Upper lobe of right lung (tissue), 1 donor: Measurements from ENCODE around the gene GM2A. TPM values are rescaled to one million over a fixed set of nuclear protein-coding genes. Genes with fewer than 3 reads are reported as not detected.

Experiments
- ATAC-seq: fragments of 200-7000 bp; cut with Tn5 transposase; one replicate; pipeline ENCODE4 v1.9.1; 2020; ENCODE audit warnings: mild to moderate bottlenecking, moderate library complexity
- DNase-seq: peaks from one replicate; pipeline ENCODE4 v3.0.0-alpha.2; 2020
- H3K27ac ChIP-seq: fragments of 200-600 bp; one replicate; pipeline ENCODE4 v1.8.0; 2022
- H3K27me3 ChIP-seq: fragments of 200-600 bp; one replicate; pipeline ENCODE4 v1.8.0; 2022; ENCODE audit warnings: mild to moderate bottlenecking
- H3K36me3 ChIP-seq: fragments of 200-600 bp; one replicate; pipeline ENCODE4 v1.8.0; 2022
- H3K4me1 ChIP-seq: fragments of 200-600 bp; one replicate; pipeline ENCODE4 v1.8.0; 2022
- H3K4me3 ChIP-seq: fragments of 200-600 bp; one replicate; pipeline ENCODE4 v1.8.0; 2022; ENCODE audit warnings: mild to moderate bottlenecking
- H3K9me3 ChIP-seq: fragments of 200-600 bp; one replicate; pipeline ENCODE4 v1.8.0; 2022
- intact Hi-C: fragments of 100-400 bp; cut with DNase I; formaldehyde crosslinking; loops from one replicate; pipeline ENCODE4 v1.11.0; 2022
- total RNA-seq: library from RNA; stranded (reverse); fragmentation: NEBNext Ultra II Directional; extraction: Animal tissue kit (Norgen Biotek cat#: 25700); gene quantifications from one replicate; pipeline ENCODE4 v1.2.1, GENCODE V29; 2021
- TF ChIP-seq, protein P1 (sequence below): fragments of 200-600 bp; IDR thresholded peaks from one replicate; pipeline ENCODE4 v1.8.0; 2022; ENCODE audit warnings: antibody characterized with exemption
- donor health status: DM: no; HTN: yes; CAD: no; lungs with severe emphysema.

The GM2A gene
- total RNA-seq, 1 donor from 2014 or later, result 104 TPM

DNA sequence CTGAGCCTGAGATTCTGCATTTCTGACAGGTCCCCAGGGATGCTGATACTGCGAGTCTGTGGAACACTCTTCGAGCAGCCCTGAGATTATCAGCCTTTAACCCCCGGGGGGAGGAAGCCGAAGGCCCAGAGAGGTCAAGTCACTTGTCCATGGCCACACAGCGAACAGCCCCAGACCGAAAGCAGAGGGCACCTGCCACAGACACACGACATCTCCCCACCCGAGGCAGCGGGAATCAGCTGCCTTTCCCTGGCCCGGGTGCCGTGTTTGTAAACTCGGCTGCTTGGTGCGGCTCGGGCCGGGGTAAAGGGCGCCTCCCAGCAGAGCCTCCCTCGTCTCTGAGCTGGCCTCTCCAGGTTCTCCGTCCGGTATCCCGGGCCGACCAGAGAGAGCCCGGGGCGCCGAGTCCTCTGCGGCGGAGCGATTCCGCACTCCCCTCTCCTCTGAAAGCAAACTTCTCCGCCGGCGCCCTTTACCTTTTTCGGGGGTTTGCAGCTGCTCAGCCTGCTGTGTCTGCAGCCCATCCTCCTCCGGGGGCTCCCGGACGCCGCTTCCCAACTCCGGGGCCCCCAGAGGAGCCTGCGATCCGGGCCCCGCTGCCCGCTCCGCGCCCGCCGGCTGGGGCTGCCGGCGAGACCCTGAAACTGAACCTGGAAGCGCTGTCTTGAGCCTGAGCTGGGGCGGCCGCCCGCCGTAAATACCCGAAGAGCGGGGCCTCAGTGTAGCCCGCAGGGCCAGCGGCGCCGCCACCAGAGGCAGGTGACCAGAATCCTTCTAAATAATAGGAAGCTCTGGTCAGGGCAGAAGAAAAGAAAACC, 29.3 kb upstream of the GM2A start, which contains the start of gene CCDC69:
Gene CCDC69, minus strand, starts transcription at position 646 of the 818 bp plus-strand sequence. Its CDS starts 122 bp downstream, at position 524.
- ATAC-seq, result peak; percentile 90
- intact Hi-C loops, result no loop called here
- peak within 1 kb of the TSS; percentile 77 for H3K4me3 ChIP-seq
- TF ChIP-seq, protein P1, sequence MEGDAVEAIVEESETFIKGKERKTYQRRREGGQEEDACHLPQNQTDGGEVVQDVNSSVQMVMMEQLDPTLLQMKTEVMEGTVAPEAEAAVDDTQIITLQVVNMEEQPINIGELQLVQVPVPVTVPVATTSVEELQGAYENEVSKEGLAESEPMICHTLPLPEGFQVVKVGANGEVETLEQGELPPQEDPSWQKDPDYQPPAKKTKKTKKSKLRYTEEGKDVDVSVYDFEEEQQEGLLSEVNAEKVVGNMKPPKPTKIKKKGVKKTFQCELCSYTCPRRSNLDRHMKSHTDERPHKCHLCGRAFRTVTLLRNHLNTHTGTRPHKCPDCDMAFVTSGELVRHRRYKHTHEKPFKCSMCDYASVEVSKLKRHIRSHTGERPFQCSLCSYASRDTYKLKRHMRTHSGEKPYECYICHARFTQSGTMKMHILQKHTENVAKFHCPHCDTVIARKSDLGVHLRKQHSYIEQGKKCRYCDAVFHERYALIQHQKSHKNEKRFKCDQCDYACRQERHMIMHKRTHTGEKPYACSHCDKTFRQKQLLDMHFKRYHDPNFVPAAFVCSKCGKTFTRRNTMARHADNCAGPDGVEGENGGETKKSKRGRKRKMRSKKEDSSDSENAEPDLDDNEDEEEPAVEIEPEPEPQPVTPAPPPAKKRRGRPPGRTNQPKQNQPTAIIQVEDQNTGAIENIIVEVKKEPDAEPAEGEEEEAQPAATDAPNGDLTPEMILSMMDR, result peak; percentile 28
- peak; percentile 91 for DNase-seq
- peaks cover 29% of the 10 kb centered on the region for H3K4me1 ChIP-seq
- no peaks in the 10 kb centered on the region for H3K9me3 ChIP-seq
- H3K36me3 ChIP-seq, result no peaks in the 10 kb centered on the region
- no peaks in the 10 kb centered on the region for H3K27me3 ChIP-seq
- peak within 1 kb of the TSS; percentile 94 for H3K27ac ChIP-seq

DNA sequence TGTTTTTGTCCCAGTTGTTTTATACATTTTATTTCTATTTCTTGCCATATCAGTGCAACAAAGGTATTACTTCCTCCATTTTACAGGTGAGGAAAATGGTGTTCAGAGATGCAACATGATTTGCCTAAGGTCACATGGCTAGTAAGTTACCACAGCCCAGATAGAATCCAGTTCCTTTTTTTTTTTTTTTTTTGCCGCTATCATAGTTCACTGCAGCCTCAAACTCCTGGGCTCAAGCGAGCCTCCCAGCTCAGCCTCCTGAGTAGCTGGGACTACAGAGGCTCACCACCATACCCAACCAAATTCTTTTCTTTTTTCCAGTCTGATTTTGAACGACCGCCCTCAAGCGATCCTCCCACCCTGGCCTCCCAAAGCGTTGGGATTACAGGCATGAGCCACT, 28.6 kb upstream of the GM2A start:
- ATAC-seq (no peak), DNase-seq (no peak)
- H3K27me3 ChIP-seq, result no peaks in the 10 kb centered on the region
- intact Hi-C loops, result no loop called here
- H3K36me3 ChIP-seq, result no peaks in the 10 kb centered on the region
- peaks cover 29% of the 10 kb centered on the region for H3K4me1 ChIP-seq
- no peaks in the 10 kb centered on the region for H3K9me3 ChIP-seq
- peak overlapping the region; percentile 77 for H3K4me3 ChIP-seq
- TF ChIP-seq, protein P1, result no peak
- H3K27ac ChIP-seq, result no peak overlapping the region

DNA sequence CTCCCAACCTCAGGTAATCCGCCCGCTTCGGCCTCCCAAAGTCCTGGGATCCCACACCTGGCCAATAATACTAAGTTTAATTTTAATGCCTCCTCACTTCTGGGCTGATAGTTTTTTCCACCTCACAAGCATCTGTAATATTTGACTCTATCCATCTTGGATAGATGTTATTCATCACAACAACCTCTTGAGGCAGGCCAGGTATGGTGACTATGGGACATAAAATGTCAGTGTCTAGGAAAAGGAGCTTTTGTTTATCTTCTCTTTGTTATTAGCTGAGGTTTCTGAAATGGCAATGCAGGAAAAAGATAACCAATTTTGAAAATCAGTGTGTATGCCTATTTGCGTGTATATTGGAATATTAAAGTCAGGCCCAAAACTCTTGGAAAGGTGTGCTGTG, 27.9 kb upstream of the GM2A start:
- no peaks in the 10 kb centered on the region for H3K9me3 ChIP-seq
- ATAC-seq (no peak), DNase-seq (no peak)
- H3K4me3 ChIP-seq, result no peak overlapping the region
- TF ChIP-seq, protein P1, result no peak
- no peak overlapping the region for H3K27ac ChIP-seq
- intact Hi-C loops, result no loop called here
- no peaks in the 10 kb centered on the region for H3K27me3 ChIP-seq
- peaks cover 29% of the 10 kb centered on the region for H3K4me1 ChIP-seq
- no peaks in the 10 kb centered on the region for H3K36me3 ChIP-seq

DNA sequence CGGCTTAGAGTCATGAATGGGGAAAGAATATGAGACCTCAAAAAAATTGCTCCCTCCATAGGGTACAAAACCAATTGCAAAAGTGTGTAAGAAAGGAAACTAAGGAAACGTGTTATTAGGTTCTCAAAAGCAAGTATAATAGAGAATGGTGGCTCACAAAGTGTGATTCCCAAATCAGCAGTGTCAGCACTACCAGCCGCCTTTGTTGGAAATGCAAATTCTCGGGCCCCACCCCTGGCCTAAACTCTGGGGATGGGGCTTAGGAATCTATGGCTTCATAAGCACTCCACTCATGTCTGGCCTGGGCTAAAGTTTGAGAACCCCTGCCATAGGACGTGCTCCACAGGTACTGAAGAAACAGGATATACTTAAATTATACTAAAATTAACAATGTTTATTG, 27.5 kb upstream of the GM2A start:
- DNase-seq (no peak), ATAC-seq (no peak)
- H3K9me3 ChIP-seq, result no peaks in the 10 kb centered on the region
- TF ChIP-seq, protein P1, result no peak
- no peaks in the 10 kb centered on the region for H3K27me3 ChIP-seq
- H3K27ac ChIP-seq, result no peak overlapping the region
- intact Hi-C loops, result no loop called here
- H3K4me3 ChIP-seq, result no peak overlapping the region
- H3K36me3 ChIP-seq, result no peaks in the 10 kb centered on the region
- peaks cover 29% of the 10 kb centered on the region for H3K4me1 ChIP-seq

DNA sequence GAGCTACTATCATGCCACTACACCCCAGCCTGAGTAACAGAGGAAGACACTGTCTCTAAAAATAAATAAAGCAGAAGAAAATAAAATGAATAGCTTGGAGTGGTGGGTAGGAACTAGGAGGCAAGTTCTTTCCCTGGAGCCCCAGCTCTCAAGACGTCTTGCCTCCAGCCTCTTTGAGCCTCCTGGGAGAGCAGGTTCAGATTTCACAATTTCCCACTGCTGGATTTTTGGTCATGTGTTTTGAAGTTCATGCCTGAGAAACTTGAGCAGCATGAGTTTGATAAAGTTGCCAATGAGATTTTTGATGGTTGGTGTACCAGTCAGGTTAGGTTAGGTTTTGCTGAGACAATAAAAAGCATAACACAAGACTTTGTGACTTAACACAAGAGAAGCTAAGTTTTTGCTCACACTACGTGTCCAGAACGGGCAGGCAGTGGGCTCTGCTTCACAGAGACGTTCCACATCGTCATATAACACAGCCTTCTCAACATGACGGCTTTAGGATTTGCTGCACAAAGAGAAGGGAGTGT, 25.0 kb upstream of the GM2A start:
- Histone ChIP-seq H3K27me3 (no peaks in the 10 kb centered on the region), H3K27ac (no peak overlapping the region), H3K4me3 (no peak overlapping the region), H3K36me3 (no peaks in the 10 kb centered on the region), H3K9me3 (no peaks in the 10 kb centered on the region), H3K4me1 (peaks cover 10% of the 10 kb centered on the region)
- intact Hi-C loops, result no loop called here
- TF ChIP-seq, protein P1, result no peak
- ATAC-seq (no peak), DNase-seq (no peak)
